Neural cell (in vitro differentiated cells): ENCODE data around the gene LCNL1. TPM values are rescaled to one million over a fixed set of nuclear protein-coding genes. Genes with fewer than 3 reads are reported as not detected.

ENCODE experiments used
- H2AFZ ChIP-seq: fragments of 200-600, 300-800 bp; sonication (generic), shearing (Covaris generic); 2 replicates; pipeline ENCODE4 v1.6.0; 2014; ENCODE audit warnings: low read depth, mild to moderate bottlenecking, antibody characterized with exemption, low read length, moderate library complexity
- H3F3A ChIP-seq: fragments of 200-600 bp; shearing (Covaris generic); 2 replicates; pipeline ENCODE4 v1.6.1; 2016; ENCODE audit warnings: mild to moderate bottlenecking, moderate library complexity, mixed read lengths, antibody characterized with exemption, low read length; ENCODE audit not compliant: insufficient read depth, poor library complexity, severe bottlenecking
- H3K27ac ChIP-seq: fragments of 200-600, 300-800 bp; sonication (generic), shearing (Covaris generic); 2 replicates; pipeline ENCODE4 v1.5.1; 2014; ENCODE audit warnings: mild to moderate bottlenecking, low read length, moderate library complexity
- H3K27me3 ChIP-seq: fragments of 300-800, 200-600 bp; sonication (generic), shearing (Covaris generic); 2 replicates; pipeline ENCODE4 v1.6.0; 2014; ENCODE audit warnings: mild to moderate bottlenecking, low read depth, low read length, moderate library complexity; ENCODE audit not compliant: insufficient read depth
- H3K36me3 ChIP-seq: fragments of 300-800, 200-600 bp; sonication (generic), shearing (Covaris generic); 2 replicates; pipeline ENCODE4 v1.5.1; 2014; ENCODE audit warnings: mild to moderate bottlenecking, antibody characterized with exemption, low read length, moderate library complexity; ENCODE audit not compliant: insufficient read depth
- H3K4me2 ChIP-seq: fragments of 300-800, 200-600 bp; sonication (generic), shearing (Covaris generic); 2 replicates; pipeline ENCODE4 v1.6.0; 2014; ENCODE audit warnings: mild to moderate bottlenecking, low read length
- H3K4me3 ChIP-seq: fragments of 300-800, 200-600 bp; sonication (generic), shearing (Covaris generic); 2 replicates; pipeline ENCODE4 v1.5.1; 2014; ENCODE audit warnings: mild to moderate bottlenecking, low read length, moderate library complexity
- H3K79me2 ChIP-seq: fragments of 200-600 bp; shearing (Covaris generic); replicated peaks from 2 replicates; pipeline ENCODE4 v1.6.0; 2014; ENCODE audit warnings: mild to moderate bottlenecking, low read length, moderate library complexity; ENCODE audit not compliant: insufficient read depth
- H3K9ac ChIP-seq: fragments of 300-800, 200-600 bp; sonication (generic), shearing (Covaris generic); 2 replicates; pipeline ENCODE4 v1.6.1; 2016; ENCODE audit warnings: mild to moderate bottlenecking, low read length, mixed read lengths
- H3K9me2 ChIP-seq: fragments of 200-600 bp; shearing (Covaris generic); 2 replicates; pipeline ENCODE4 v1.6.1; 2016; ENCODE audit warnings: mild to moderate bottlenecking, low read length, mixed read lengths; ENCODE audit not compliant: insufficient read depth
- H3K9me3 ChIP-seq: fragments of 200-600, 300-800 bp; sonication (generic), shearing (Covaris generic); 2 replicates; pipeline ENCODE4 v1.6.1; 2016; ENCODE audit warnings: mild to moderate bottlenecking, mixed run types, low read length, moderate library complexity, mixed read lengths
- H4K20me1 ChIP-seq: fragments of 200-600 bp; shearing (Covaris generic); 2 replicates; pipeline ENCODE4 v1.6.1; 2016; ENCODE audit warnings: mild to moderate bottlenecking, mixed run types; ENCODE audit not compliant: insufficient read depth
- EP300 ChIP-seq: fragments of 450-650 bp; conservative IDR thresholded peaks from 2 replicates; pipeline ENCODE4 v1.6.1; 2014; ENCODE audit warnings: antibody characterized with exemption, mild to moderate bottlenecking, moderate library complexity; ENCODE audit not compliant: poor library complexity, severe bottlenecking
- EZH2 ChIP-seq: fragments of 200-600, 300-800 bp; shearing (Covaris generic), sonication (generic); IDR thresholded peaks from 2 replicates; pipeline ENCODE4 v1.6.1; 2014; ENCODE audit warnings: antibody characterized with exemption, low read length, borderline replicate concordance, mild to moderate bottlenecking; ENCODE audit not compliant: insufficient read depth, poor library complexity, severe bottlenecking
- MXI1 ChIP-seq: fragments of 450-650 bp; conservative IDR thresholded peaks from 2 replicates; pipeline ENCODE4 v1.6.1; 2014; ENCODE audit warnings: antibody characterized with exemption, mild to moderate bottlenecking; ENCODE audit not compliant: poor library complexity, severe bottlenecking
- POLR2AphosphoS5 ChIP-seq: IDR thresholded peaks from 2 replicates; pipeline ENCODE4 v1.6.1; 2012
- RAD21 ChIP-seq: fragments of 450-650 bp; conservative IDR thresholded peaks from 2 replicates; pipeline ENCODE4 v1.6.1; 2014; ENCODE audit warnings: antibody characterized with exemption, mild to moderate bottlenecking, moderate library complexity
- SMC3 ChIP-seq: fragments of 450-650 bp; conservative IDR thresholded peaks from 2 replicates; pipeline ENCODE4 v1.6.1; 2014; ENCODE audit warnings: antibody characterized with exemption, mild to moderate bottlenecking, moderate library complexity; ENCODE audit not compliant: poor library complexity
- TAF1 ChIP-seq: IDR thresholded peaks from 2 replicates; pipeline ENCODE4 v1.6.1; 2012; ENCODE audit warnings: low read depth
- polyA plus RNA-seq: library from polyadenylated mRNA; depleted of rRNA; stranded (reverse); fragments of >200 nt; gene quantifications from 2 replicates; pipeline ENCODE4 v1.2.3, GENCODE V29; 2014
- TF ChIP-seq, protein P1 (sequence below): fragments of 450-650 bp; IDR thresholded peaks from 2 replicates; pipeline ENCODE4 v1.5.1; 2014; ENCODE audit warnings: antibody characterized with exemption, mild to moderate bottlenecking, moderate library complexity; ENCODE audit not compliant: poor library complexity, severe bottlenecking
- TF ChIP-seq, protein P2 (sequence below): IDR thresholded peaks from 2 replicates; pipeline ENCODE4 v1.6.1; 2012; ENCODE audit warnings: borderline replicate concordance

The LCNL1 gene
- polyA plus RNA-seq, 1 donor from 2014 or later, result not detected

DNA sequence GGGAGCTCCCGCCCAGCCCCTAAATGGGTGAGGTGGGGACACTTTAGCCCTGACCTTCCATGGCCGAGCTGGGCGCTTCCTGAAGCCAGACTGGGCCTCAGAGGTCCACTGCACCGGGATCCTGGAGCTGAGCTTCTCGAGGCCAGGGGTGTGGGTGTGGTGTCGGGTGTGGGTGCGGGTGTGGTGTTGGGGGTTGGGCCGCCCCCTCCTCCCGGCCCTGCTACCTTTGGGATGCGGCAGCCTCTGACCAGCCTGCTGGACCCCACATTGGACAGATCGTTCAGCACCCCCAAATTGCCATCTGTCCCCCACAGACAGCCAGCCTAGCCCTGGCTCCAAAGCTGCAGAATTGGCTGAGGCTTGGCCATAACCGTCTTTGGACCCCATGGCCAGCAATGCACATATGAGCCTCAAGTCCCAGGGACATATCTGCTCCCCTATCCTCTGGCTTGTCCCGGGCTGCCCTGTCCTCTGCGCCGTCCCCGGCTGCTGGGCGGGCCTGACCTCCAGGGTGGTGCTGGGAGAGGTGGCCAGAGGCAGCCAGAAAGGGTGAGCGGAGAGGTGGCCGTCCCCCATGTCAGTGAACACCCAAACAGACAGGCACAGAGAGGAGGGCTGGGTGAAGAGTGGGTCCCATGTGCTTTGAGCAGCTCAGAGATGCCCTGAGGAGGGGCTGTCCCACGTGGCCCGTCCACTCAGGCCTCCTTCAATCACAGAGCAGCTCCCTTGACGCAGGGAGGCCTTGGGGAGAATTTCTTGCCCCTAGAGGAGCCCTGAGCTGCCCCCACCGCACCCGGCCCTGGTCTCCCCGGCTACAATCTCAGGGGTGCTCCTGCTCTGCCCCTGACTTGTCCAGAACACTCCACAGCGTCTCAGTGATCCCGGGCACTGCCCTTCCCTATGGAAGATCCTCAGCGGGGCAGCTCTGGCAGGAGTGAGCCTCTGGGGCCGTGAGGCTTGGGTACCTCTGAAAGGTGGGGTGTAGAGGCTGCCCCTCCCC lies 8.9 kb upstream of the LCNL1 start:
- Histone ChIP-seq H4K20me1 (no peaks in the 10 kb centered on the region), H3K4me2 (no peak overlapping the region), H3K79me2 (no peaks in the 10 kb centered on the region), H3K27me3 (peaks cover 11% of the 10 kb centered on the region), H3K9me2 (no peaks in the 10 kb centered on the region), H3K9me3 (no peaks in the 10 kb centered on the region), H3K27ac (no peak overlapping the region), H3F3A (no peaks in the 10 kb centered on the region), H3K36me3 (no peaks in the 10 kb centered on the region), H3K4me3 (no peak overlapping the region), H2AFZ (no peak overlapping the region), H3K9ac (no peak overlapping the region)
- TF ChIP-seq SMC3 (no peak), POLR2AphosphoS5 (no peak), RAD21 (no peak), MXI1 (no peak), EP300 (no peak), EZH2 (no peak), TAF1 (no peak)
- TF ChIP-seq, protein P1, sequence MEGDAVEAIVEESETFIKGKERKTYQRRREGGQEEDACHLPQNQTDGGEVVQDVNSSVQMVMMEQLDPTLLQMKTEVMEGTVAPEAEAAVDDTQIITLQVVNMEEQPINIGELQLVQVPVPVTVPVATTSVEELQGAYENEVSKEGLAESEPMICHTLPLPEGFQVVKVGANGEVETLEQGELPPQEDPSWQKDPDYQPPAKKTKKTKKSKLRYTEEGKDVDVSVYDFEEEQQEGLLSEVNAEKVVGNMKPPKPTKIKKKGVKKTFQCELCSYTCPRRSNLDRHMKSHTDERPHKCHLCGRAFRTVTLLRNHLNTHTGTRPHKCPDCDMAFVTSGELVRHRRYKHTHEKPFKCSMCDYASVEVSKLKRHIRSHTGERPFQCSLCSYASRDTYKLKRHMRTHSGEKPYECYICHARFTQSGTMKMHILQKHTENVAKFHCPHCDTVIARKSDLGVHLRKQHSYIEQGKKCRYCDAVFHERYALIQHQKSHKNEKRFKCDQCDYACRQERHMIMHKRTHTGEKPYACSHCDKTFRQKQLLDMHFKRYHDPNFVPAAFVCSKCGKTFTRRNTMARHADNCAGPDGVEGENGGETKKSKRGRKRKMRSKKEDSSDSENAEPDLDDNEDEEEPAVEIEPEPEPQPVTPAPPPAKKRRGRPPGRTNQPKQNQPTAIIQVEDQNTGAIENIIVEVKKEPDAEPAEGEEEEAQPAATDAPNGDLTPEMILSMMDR, result no peak
- TF ChIP-seq, protein P2, sequence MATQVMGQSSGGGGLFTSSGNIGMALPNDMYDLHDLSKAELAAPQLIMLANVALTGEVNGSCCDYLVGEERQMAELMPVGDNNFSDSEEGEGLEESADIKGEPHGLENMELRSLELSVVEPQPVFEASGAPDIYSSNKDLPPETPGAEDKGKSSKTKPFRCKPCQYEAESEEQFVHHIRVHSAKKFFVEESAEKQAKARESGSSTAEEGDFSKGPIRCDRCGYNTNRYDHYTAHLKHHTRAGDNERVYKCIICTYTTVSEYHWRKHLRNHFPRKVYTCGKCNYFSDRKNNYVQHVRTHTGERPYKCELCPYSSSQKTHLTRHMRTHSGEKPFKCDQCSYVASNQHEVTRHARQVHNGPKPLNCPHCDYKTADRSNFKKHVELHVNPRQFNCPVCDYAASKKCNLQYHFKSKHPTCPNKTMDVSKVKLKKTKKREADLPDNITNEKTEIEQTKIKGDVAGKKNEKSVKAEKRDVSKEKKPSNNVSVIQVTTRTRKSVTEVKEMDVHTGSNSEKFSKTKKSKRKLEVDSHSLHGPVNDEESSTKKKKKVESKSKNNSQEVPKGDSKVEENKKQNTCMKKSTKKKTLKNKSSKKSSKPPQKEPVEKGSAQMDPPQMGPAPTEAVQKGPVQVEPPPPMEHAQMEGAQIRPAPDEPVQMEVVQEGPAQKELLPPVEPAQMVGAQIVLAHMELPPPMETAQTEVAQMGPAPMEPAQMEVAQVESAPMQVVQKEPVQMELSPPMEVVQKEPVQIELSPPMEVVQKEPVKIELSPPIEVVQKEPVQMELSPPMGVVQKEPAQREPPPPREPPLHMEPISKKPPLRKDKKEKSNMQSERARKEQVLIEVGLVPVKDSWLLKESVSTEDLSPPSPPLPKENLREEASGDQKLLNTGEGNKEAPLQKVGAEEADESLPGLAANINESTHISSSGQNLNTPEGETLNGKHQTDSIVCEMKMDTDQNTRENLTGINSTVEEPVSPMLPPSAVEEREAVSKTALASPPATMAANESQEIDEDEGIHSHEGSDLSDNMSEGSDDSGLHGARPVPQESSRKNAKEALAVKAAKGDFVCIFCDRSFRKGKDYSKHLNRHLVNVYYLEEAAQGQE, result no peak

DNA sequence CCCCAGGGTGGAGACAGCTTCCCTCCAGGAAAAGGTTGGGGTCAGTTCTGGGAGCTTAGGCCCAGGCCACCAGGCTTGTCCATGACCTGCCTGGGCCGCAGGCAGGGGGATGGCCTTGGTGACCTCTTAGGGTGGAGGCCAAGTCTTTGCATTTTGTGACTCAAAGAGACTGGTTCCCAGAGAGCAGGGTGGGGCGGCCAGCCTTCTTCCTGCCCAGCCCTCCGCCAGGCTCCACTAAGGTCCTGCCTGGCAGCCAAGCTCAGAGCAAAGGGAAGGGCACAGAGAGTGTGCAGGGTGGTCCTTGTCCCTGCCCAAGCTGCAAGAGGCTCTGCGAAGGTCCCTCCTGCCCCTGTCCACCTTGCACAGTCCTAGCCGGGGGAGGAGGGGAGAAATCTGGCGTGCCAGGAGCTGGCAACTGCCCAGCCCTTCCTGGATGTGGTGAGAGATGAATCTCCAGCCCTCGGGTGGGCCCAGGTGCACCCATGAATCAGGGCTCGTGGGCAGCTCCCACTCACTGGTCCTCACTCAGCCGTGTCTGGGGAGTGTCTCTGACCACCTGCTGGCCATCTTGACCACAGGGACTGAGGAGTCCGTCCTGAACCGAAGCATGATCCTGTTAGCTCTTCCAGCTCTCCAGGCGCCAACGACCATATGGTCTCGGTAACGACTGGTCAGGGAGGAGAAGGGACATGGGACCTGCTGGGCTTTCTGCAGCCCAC lies 7.8 kb upstream of the LCNL1 start:
- no peak for TF ChIP-seq EZH2
- TF ChIP-seq, protein P1, result no peak
- no peak for TF ChIP-seq SMC3
- no peak for TF ChIP-seq EP300
- TF ChIP-seq MXI1, result no peak
- no peak for TF ChIP-seq POLR2AphosphoS5
- TF ChIP-seq TAF1, result no peak
- TF ChIP-seq RAD21, result no peak
- TF ChIP-seq, protein P2, result no peak
- no peaks in the 10 kb centered on the region for H4K20me1 ChIP-seq
- no peaks in the 10 kb centered on the region for H3K79me2 ChIP-seq
- H3K36me3 ChIP-seq, result no peaks in the 10 kb centered on the region
- no peak overlapping the region for H3K4me2 ChIP-seq
- no peak overlapping the region for H3K9ac ChIP-seq
- no peak overlapping the region for H3K4me3 ChIP-seq
- H2AFZ ChIP-seq, result no peak overlapping the region
- no peaks in the 10 kb centered on the region for H3F3A ChIP-seq
- H3K27me3 ChIP-seq, result peaks cover 11% of the 10 kb centered on the region
- no peaks in the 10 kb centered on the region for H3K9me2 ChIP-seq
- no peak overlapping the region for H3K27ac ChIP-seq
- H3K9me3 ChIP-seq, result no peaks in the 10 kb centered on the region
